Panc1 (cell line): ENCODE results near the gene TLE1. TPM values are rescaled to one million over a fixed set of nuclear protein-coding genes. Genes with fewer than 3 reads are reported as not detected.
A peak's percentile ranks its signal among the peaks of the same experiment; 100 is the strongest.

ENCODE experiments used
- ATAC-seq: fragments of 200-7000 bp; cut with Tn5 transposase; 2 replicates; pipeline ENCODE4 v1.9.1; 2020; ENCODE audit warnings: mild to moderate bottlenecking, moderate library complexity
- BruUV-seq: library from RNA; stranded (reverse); fragments of 400-500 nt; replicated peaks from 2 replicates; lab custom pipeline; 2021; lab: Mats Ljungman, UMichigan
- CTCF ChIA-PET: fragments of 300-600 bp; sonication (Branson Sonifier 250); formaldehyde crosslinking; loops from one replicate; lab custom pipeline; 2022; ENCODE audit warnings: antibody characterized with exemption; lab: Charles Lee
- POLR2A ChIA-PET: fragments of 300-600 bp; sonication (Branson Sonifier 250); formaldehyde crosslinking; loops from one replicate; lab custom pipeline; 2022; ENCODE audit warnings: antibody characterized with exemption; lab: Charles Lee
- DNase-seq: peaks from one replicate; pipeline ENCODE4 v3.0.0-alpha.2; 2010; ENCODE audit warnings: low read depth, low spot score
- H3K27ac ChIP-seq: 2 replicates; pipeline ENCODE4 v1.5.1; 2011; ENCODE audit warnings: mild to moderate bottlenecking, low read length, inconsistent platforms
- H3K27me3 ChIP-seq: fragments of 200-500 bp; sonication (Bioruptor generic); 2 replicates; pipeline ENCODE4 v1.6.0; 2014; ENCODE audit warnings: low read length, inconsistent platforms; ENCODE audit not compliant: control insufficient read depth, insufficient read depth
- H3K36me3 ChIP-seq: fragments of 200-500 bp; sonication (Bioruptor generic); 2 replicates; pipeline ENCODE4 v1.5.1; 2014; ENCODE audit warnings: inconsistent platforms, mild to moderate bottlenecking, low read length, moderate library complexity; ENCODE audit not compliant: control insufficient read depth, insufficient read depth
- H3K4me1 ChIP-seq: 2 replicates; pipeline ENCODE4 v1.5.1; 2011; ENCODE audit warnings: inconsistent platforms, mild to moderate bottlenecking, low read length, moderate library complexity; ENCODE audit not compliant: control insufficient read depth, insufficient read depth
- H3K4me3 ChIP-seq, 2 experiments: 2 replicates each; pipeline ENCODE4 v1.5.1; 2011 to 2012; ENCODE audit warnings: low read depth in 2 of 2, low read length in 2 of 2, mild to moderate bottlenecking in 2 of 2, inconsistent platforms in 1 of 2, moderate library complexity in 1 of 2
- H3K9me3 ChIP-seq: fragments of 200-500 bp; sonication (Bioruptor generic); 2 replicates; pipeline ENCODE4 v1.5.1; 2014; ENCODE audit warnings: low read depth, mild to moderate bottlenecking, inconsistent platforms, low read length, moderate library complexity; ENCODE audit not compliant: control insufficient read depth, insufficient read depth
- POLR2AphosphoS5 ChIP-seq: IDR thresholded peaks from 2 replicates; pipeline ENCODE4 v1.6.1; 2012; ENCODE audit warnings: mild to moderate bottlenecking, low read depth, low read length, moderate library complexity
- REST ChIP-seq, 2 experiments: IDR thresholded peaks; 2 replicates each; pipeline ENCODE4 v1.6.1; 2011 to 2012; ENCODE audit warnings: low read depth in 2 of 2, control low read depth in 1 of 2, low read length in 1 of 2, mild to moderate bottlenecking in 1 of 2, moderate library complexity in 1 of 2; ENCODE audit not compliant: insufficient read depth in 1 of 2
- SIN3A ChIP-seq: IDR thresholded peaks from 2 replicates; pipeline ENCODE4 v1.6.1; 2012; ENCODE audit warnings: low read depth, mild to moderate bottlenecking, low read length, moderate library complexity, borderline replicate concordance; ENCODE audit not compliant: insufficient read depth
- TCF7L2 ChIP-seq: IDR thresholded peaks from 2 replicates; pipeline ENCODE4 v1.6.1; 2011; ENCODE audit warnings: mild to moderate bottlenecking, low read depth, low read length, inconsistent platforms
- in situ Hi-C: cut with HindIII; loops from 2 replicates; pipeline ENCODE4 v1.10.0; 2016; ENCODE audit warnings: low sequenced_read_pairs, low pct_unique_long_range_greater_than_20kb
- intact Hi-C: fragments of 100-400 bp; cut with micrococcal nuclease; formaldehyde crosslinking; loops from one replicate; pipeline ENCODE4 v1.10.0; 2022; ENCODE audit not compliant: unreplicated experiment
- total RNA-seq: library from RNA; stranded (reverse); gene quantifications from one replicate; pipeline ENCODE4 v1.2.1, GENCODE V29; 2021; ENCODE audit not compliant: unreplicated experiment
- TF ChIP-seq, protein P1 (sequence below): fragments of 450-650 bp; IDR thresholded peaks from 2 replicates; pipeline ENCODE4 v1.5.1; 2017; ENCODE audit warnings: mild to moderate bottlenecking

Gene TLE1
- total RNA-seq, 1 experiment from 2014 or later: 12.9 TPM

DNA sequence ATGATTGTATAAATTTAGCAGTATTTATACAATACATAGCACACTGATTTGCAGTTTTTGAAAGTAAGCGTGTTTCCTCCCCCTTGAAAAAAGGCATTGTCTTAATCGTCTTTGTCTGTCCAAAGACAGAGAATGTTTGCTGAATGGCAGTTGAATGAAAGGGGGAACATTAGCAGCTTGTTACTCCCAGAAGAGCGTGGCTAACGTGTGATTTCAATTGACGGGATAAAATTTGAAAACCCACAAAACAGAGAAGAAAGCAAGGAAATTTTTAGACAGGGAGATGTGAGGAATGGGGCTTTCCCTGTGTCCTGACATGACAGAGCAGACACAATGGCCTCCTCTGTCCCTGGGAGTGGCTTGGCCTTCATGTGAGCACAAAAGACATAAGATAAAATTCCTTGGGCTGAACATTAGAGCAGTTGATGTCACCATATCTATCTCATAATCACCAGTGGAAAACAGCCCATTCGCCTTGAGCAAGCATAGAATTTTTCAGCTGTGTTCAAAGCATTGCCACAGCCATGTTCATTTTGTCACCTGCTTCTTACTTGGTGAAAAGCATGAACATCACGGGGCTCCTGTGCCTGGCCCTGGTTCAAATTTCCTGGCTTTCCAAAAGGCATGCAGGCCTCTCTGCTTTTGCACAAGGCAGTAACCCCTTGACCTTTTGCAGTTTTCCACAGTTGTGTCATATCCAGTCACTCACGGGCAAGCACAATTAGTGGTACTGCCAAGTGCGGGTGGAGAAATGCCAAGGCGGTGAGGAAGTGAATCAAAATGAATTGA lies 126.9 kb downstream of the TLE1 start:
- CTCF ChIA-PET: no interaction called here
- in situ Hi-C loops: no loop called here
- ATAC-seq (peak; percentile 84), DNase-seq (peak; percentile 82)
- TF ChIP-seq REST (IDR thresholded peaks at IDR 0.05; ENCODE audit: insufficient read depth in 1 of 2, low read depth in 2 of 2, low read length in 1 of 2) (no peak), TCF7L2 (no peak), POLR2AphosphoS5 (no peak), SIN3A (no peak)
- TF ChIP-seq, protein P1, sequence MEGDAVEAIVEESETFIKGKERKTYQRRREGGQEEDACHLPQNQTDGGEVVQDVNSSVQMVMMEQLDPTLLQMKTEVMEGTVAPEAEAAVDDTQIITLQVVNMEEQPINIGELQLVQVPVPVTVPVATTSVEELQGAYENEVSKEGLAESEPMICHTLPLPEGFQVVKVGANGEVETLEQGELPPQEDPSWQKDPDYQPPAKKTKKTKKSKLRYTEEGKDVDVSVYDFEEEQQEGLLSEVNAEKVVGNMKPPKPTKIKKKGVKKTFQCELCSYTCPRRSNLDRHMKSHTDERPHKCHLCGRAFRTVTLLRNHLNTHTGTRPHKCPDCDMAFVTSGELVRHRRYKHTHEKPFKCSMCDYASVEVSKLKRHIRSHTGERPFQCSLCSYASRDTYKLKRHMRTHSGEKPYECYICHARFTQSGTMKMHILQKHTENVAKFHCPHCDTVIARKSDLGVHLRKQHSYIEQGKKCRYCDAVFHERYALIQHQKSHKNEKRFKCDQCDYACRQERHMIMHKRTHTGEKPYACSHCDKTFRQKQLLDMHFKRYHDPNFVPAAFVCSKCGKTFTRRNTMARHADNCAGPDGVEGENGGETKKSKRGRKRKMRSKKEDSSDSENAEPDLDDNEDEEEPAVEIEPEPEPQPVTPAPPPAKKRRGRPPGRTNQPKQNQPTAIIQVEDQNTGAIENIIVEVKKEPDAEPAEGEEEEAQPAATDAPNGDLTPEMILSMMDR: no peak
- H3K9me3 ChIP-seq: no peaks in the 10 kb centered on the region
- intact Hi-C loops: no loop called here
- H3K36me3 ChIP-seq: no peaks in the 10 kb centered on the region
- H3K27me3 ChIP-seq: no peaks in the 10 kb centered on the region
- no TSS peak for BruUV-seq
- H3K4me1 ChIP-seq: no peaks in the 10 kb centered on the region; the same call in 1 of the 2 replicates
- POLR2A ChIA-PET: no interaction called here
- no peak overlapping the region for H3K27ac ChIP-seq
- H3K4me3 ChIP-seq: no peak overlapping the region

GRCh38 chr9:81560851-81561732 lies 128.3 kb downstream of the TLE1 start:
- intact Hi-C loops: no loop called here
- POLR2A ChIA-PET: no interaction called here

More at GRCh38 chr9:81560851-81561732, 128.3 kb downstream of the TLE1 start:
- CTCF ChIA-PET: no interaction called here
- Histone ChIP-seq H3K9me3 (no peaks in the 10 kb centered on the region), H3K4me3 (no peak overlapping the region), H3K4me1 (no peaks in the 10 kb centered on the region; the same call in 1 of the 2 replicates), H3K27ac (no peak overlapping the region), H3K36me3 (no peaks in the 10 kb centered on the region), H3K27me3 (no peaks in the 10 kb centered on the region)
- no TSS peak for BruUV-seq
- DNase-seq (no peak), ATAC-seq (no peak)
- TF ChIP-seq POLR2AphosphoS5: no peak
- no peak for TF ChIP-seq SIN3A
- TF ChIP-seq, protein P1: no peak
- no peak for TF ChIP-seq TCF7L2
- no peak for TF ChIP-seq REST (IDR thresholded peaks at IDR 0.05; ENCODE audit: insufficient read depth in 1 of 2, low read depth in 2 of 2, low read length in 1 of 2)
- in situ Hi-C loops: no loop called here
